GM12878 (cell line): Measurements from ENCODE around the gene OTOG. TPM values are rescaled to one million over a fixed set of nuclear protein-coding genes. Genes with fewer than 3 reads are reported as not detected.

Source experiments
- ATAC-seq: fragments of 200-7000 bp; cut with Tn5 transposase; 3 replicates; pipeline ENCODE4 v1.9.1; 2020; ENCODE audit warnings: mild to moderate bottlenecking, moderate library complexity
- BruUV-seq: library from RNA; stranded (reverse); fragments of 400-500 nt; replicated peaks from 2 replicates; lab custom pipeline; 2021; lab: Mats Ljungman, UMichigan
- CTCF ChIA-PET: fragments of 300-600 bp; sonication (Branson Sonifier 250); formaldehyde crosslinking; extraction: SDS; loops from one replicate; lab custom pipeline; 2021; ENCODE audit warnings: inconsistent platforms; lab: Yijun Ruan, JAX
- POLR2A ChIA-PET: fragments of 350-600 bp; formaldehyde crosslinking; extraction: SDS; loops from one replicate; lab custom pipeline; 2021; ENCODE audit warnings: inconsistent platforms; lab: Charles Lee
- RAD21 ChIA-PET: fragments of 300-600 bp; sonication (Branson Sonifier 250); formaldehyde crosslinking; loops from one replicate; lab custom pipeline; 2023; ENCODE audit warnings: antibody characterized with exemption; ENCODE audit not compliant: unreplicated experiment; lab: Charles Lee
- SMC1A ChIA-PET: fragments of 300-600 bp; sonication (Branson Sonifier 250); formaldehyde crosslinking; loops from one replicate; lab custom pipeline; 2023; ENCODE audit not compliant: unreplicated experiment, uncharacterized antibody; lab: Charles Lee
- DNase-seq: peaks from one replicate; pipeline ENCODE4 v3.0.0-alpha.2; 2011; ENCODE audit warnings: low read depth, low spot score
- FAIRE-seq: peaks from 3 replicates; lab custom pipeline; 2011; peaks lifted over from hg19 to GRCh38; lab: Jason Lieb, UNC
- H2AFZ ChIP-seq: 2 replicates; pipeline ENCODE4 v1.6.0; 2011; ENCODE audit warnings: low read depth, low read length, control low read depth; ENCODE audit not compliant: control insufficient read depth
- H3K27ac ChIP-seq: 2 replicates; pipeline ENCODE4 v1.5.1; 2011; ENCODE audit warnings: control low read depth; ENCODE audit not compliant: control insufficient read depth, insufficient read depth
- H3K27me3 ChIP-seq, 2 experiments: replicated peaks in 1 of 2; 2 replicates each; pipeline versions ENCODE4 v1.6.0 to v1.6.1; 2011; ENCODE audit warnings: low read length in 1 of 2; ENCODE audit not compliant: control insufficient read depth in 2 of 2, insufficient read depth in 2 of 2
- H3K36me3 ChIP-seq, 2 experiments: 2 replicates each; pipeline ENCODE4 v1.5.1; 2011; ENCODE audit warnings: low read length in 1 of 2; ENCODE audit not compliant: control insufficient read depth in 2 of 2, insufficient read depth in 2 of 2
- H3K4me1 ChIP-seq: 2 replicates; pipeline ENCODE4 v1.6.1; 2011; ENCODE audit warnings: mild to moderate bottlenecking, low read length, moderate library complexity, mixed read lengths; ENCODE audit not compliant: control insufficient read depth, insufficient read depth
- H3K4me2 ChIP-seq: 2 replicates; pipeline ENCODE4 v1.6.0; 2011; ENCODE audit warnings: control low read depth; ENCODE audit not compliant: control insufficient read depth, insufficient read depth
- H3K4me3 ChIP-seq: fragments of 200-600 bp; sonication (generic); 2 replicates; pipeline ENCODE4 v1.5.1; 2016
- H3K79me2 ChIP-seq: 2 replicates; pipeline ENCODE4 v1.6.0; 2011; ENCODE audit warnings: low read length; ENCODE audit not compliant: control insufficient read depth, insufficient read depth
- H3K9ac ChIP-seq: 2 replicates; pipeline ENCODE4 v1.8.0; 2011; ENCODE audit warnings: low read length, control low read depth, mixed read lengths; ENCODE audit not compliant: control insufficient read depth, insufficient read depth
- H3K9me3 ChIP-seq: replicated peaks from 3 replicates; pipeline ENCODE4 v1.5.1; 2011; ENCODE audit warnings: mild to moderate bottlenecking, low read length; ENCODE audit not compliant: control insufficient read depth, insufficient read depth
- H4K20me1 ChIP-seq: 2 replicates; pipeline ENCODE4 v1.6.0; 2011; ENCODE audit not compliant: control insufficient read depth, insufficient read depth
- CBFB ChIP-seq: IDR thresholded peaks from 2 replicates; pipeline ENCODE4 v1.6.1; 2016; ENCODE audit warnings: antibody characterized with exemption, low read depth
- CHD4 ChIP-seq: fragments of 200-600 bp; sonication (generic); IDR thresholded peaks from 2 replicates; pipeline ENCODE4 v1.6.1; 2016; ENCODE audit warnings: mild to moderate bottlenecking
- CREB1 ChIP-seq: IDR thresholded peaks from 2 replicates; pipeline ENCODE4 v1.6.1; 2012; ENCODE audit warnings: low read depth, mild to moderate bottlenecking, inconsistent platforms
- E2F4 ChIP-seq: IDR thresholded peaks from 2 replicates; pipeline ENCODE4 v1.6.1; 2012; ENCODE audit warnings: low read depth, low read length, improper control_type of control experiment
- E2F8 ChIP-seq: fragments of 450-650 bp; IDR thresholded peaks from 2 replicates; pipeline ENCODE4 v1.6.1; 2018; ENCODE audit warnings: mild to moderate bottlenecking, low read depth, moderate library complexity; ENCODE audit not compliant: partially characterized antibody
- IKZF1 ChIP-seq: fragments of 450-650 bp; conservative IDR thresholded peaks from 2 replicates; pipeline ENCODE4 v1.6.1; 2017; ENCODE audit warnings: antibody characterized with exemption, mild to moderate bottlenecking
- IKZF2 ChIP-seq, 2 experiments: fragments of 450-650 bp; IDR thresholded peaks; 2 replicates each; pipeline ENCODE4 v1.6.1; 2017; ENCODE audit warnings: mild to moderate bottlenecking in 2 of 2, moderate library complexity in 2 of 2
- JUND ChIP-seq: IDR thresholded peaks from 2 replicates; pipeline ENCODE4 v1.6.1; 2012; ENCODE audit warnings: low read depth, mild to moderate bottlenecking, low read length, improper control_type of control experiment, moderate library complexity
- TBL1XR1 ChIP-seq: IDR thresholded peaks from 2 replicates; pipeline ENCODE4 v1.6.1; 2012; ENCODE audit warnings: low read depth, low read length, improper control_type of control experiment
- YBX1 ChIP-seq: fragments of 450-650 bp; IDR thresholded peaks from 2 replicates; pipeline ENCODE4 v1.6.1; 2016; ENCODE audit warnings: antibody characterized with exemption
- WGBS: methylation state at CpG from one replicate; pipeline ENCODE4 v1.1.6; 2016; ENCODE audit warnings: low lambda C conversion rate; ENCODE audit not compliant: insufficient replicate concordance, insufficient coverage; ENCODE audit errors: missing lambda C conversion rate; 5-methylcytosine and 5-hydroxymethylcytosine counted together
- in situ Hi-C: fragments of 300-500 bp; cut with MboI; formaldehyde crosslinking; loops from 9 replicates; pipeline ENCODE4 v1.14.3; 2018; ENCODE audit warnings: mixed read lengths
- intact Hi-C: fragments of 100-400 bp; cut with micrococcal nuclease; formaldehyde crosslinking; loops from one replicate; pipeline ENCODE4 v1.14.2; 2022; ENCODE audit not compliant: unreplicated experiment
- polyA plus RNA-seq, 11 experiments: library from polyadenylated mRNA; depleted of rRNA in 4 of 11; unstranded in 6 of 11; stranded (reverse) in 5 of 11; fragments of >200 nt; fragmentation: Nextera tagmentation in 4 of 11; fragmentation: Illumina TruSeq in 1 of 11; extraction: Ambion mirVana in 4 of 11; extraction: Trizol in 1 of 11; gene quantifications; 1 replicate in 1 of 11; 2 replicates in 10 of 11; pipeline versions ENCODE4 v1.2.1 to v1.2.3, GENCODE V29; 2011 to 2016; ENCODE audit warnings: inconsistent platforms in 2 of 11, missing spikeins in 2 of 11, low read depth in 1 of 11
- total RNA-seq, 4 experiments: library from RNA; depleted of rRNA in 3 of 4; stranded (reverse); fragments of >200 nt in 3 of 4; fragmentation: Illumina TruSeq in 1 of 4; extraction: Trizol in 1 of 4; gene quantifications; 2 replicates each; pipeline versions ENCODE4 v1.2.1 to v1.2.3, GENCODE V29; 2013 to 2021

Gene OTOG
- total and polyA plus RNA-seq, 10 of the 15 experiments (the other 5 are each of a cell fraction or from before 2014, with no cell fraction given): not detected

GRCh38 chr11:17579451-17579850 lies 32.4 kb downstream of the OTOG start:
- SMC1A ChIA-PET: no interaction called here
- no TSS peak for BruUV-seq
- RAD21 ChIA-PET: no interaction called here
- FAIRE-seq (no peak), DNase-seq (no peak), ATAC-seq (no peak)
- Histone ChIP-seq H2AFZ (no peak overlapping the region), H3K4me3 (no peak overlapping the region), H4K20me1 (no peaks in the 10 kb centered on the region), H3K27ac (no peak overlapping the region), H3K4me1 (no peaks in the 10 kb centered on the region), H3K9me3 (no peaks in the 10 kb centered on the region), H3K27me3 (peaks cover 0 to 2% of the 10 kb centered on the region in 2 experiments; a peak in 1 of 4 replicates), H3K36me3 (no peaks in the 10 kb centered on the region), H3K9ac (no peak overlapping the region), H3K79me2 (no peaks in the 10 kb centered on the region), H3K4me2 (no peak overlapping the region)
- TF ChIP-seq CHD4 (no peak), E2F4 (no peak), CBFB (no peak), JUND (no peak), IKZF2 (IDR thresholded peaks at IDR 0.05) (no peak), IKZF1 (no peak), TBL1XR1 (no peak), YBX1 (no peak), E2F8 (no peak), CREB1 (no peak)
- intact Hi-C loops: no loop called here
- 21% methylated on average over 7 of the region's 7 CpGs for WGBS
- in situ Hi-C loops: no loop called here
- CTCF ChIA-PET: no interaction called here
- POLR2A ChIA-PET: no interaction called here
